Retinal pigment epithelial cell (primary cell): Measurements from ENCODE around the gene ABCC10.

ENCODE experiments used
- DNase-seq: peaks from one replicate; pipeline ENCODE4 v3.0.0-alpha.2; 2010; ENCODE audit warnings: low read depth
- H3K4me3 ChIP-seq: 2 replicates; pipeline ENCODE4 v1.5.1; 2011; ENCODE audit warnings: mild to moderate bottlenecking, low read length, control low read depth, moderate library complexity
- CTCF ChIP-seq: conservative IDR thresholded peaks from 2 replicates; pipeline ENCODE4 v1.5.1; 2011; ENCODE audit warnings: low read depth, low read length, control low read depth, inconsistent platforms

Gene ABCC10

GRCh38 chr6:43488667-43489276 is 61.4 kb downstream of the ABCC10 start:
- no peak overlapping the region for H3K4me3 ChIP-seq
- no peak for DNase-seq
- no peak for TF ChIP-seq CTCF

GRCh38 chr6:43489277-43490072 is 62.1 kb downstream of the ABCC10 start:
- no peak for DNase-seq
- no peak for TF ChIP-seq CTCF
- H3K4me3 ChIP-seq: no peak overlapping the region

GRCh38 chr6:43490523-43490939 is 63.2 kb downstream of the ABCC10 start:
- H3K4me3 ChIP-seq: no peak overlapping the region
- DNase-seq: no peak
- TF ChIP-seq CTCF: no peak

GRCh38 chr6:43491750-43492661 is 64.7 kb downstream of the ABCC10 start:
- no peak for DNase-seq
- peak overlapping the region; percentile 17 for H3K4me3 ChIP-seq

GRCh38 chr6:43492673-43493072 is 65.3 kb downstream of the ABCC10 start:
- no peak for DNase-seq
- TF ChIP-seq CTCF: no peak
- peak overlapping the region; percentile 17 for H3K4me3 ChIP-seq

More at GRCh38 chr6:43491750-43492661, 64.7 kb downstream of the ABCC10 start:
- no peak for TF ChIP-seq CTCF

GRCh38 chr6:43493230-43493629 is 65.9 kb downstream of the ABCC10 start:
- no peak overlapping the region for H3K4me3 ChIP-seq
- TF ChIP-seq CTCF: no peak
- DNase-seq: no peak
